HG02981 (cell line): ENCODE data around the gene ATL1.
"Not testable (repeated sequence)": the region's sequence is repeated elsewhere in the genome, so short reads cannot be mapped to it uniquely, and the experiment has no call there.

Experiments used
- ATAC-seq: cut with Tn5 transposase; IDR thresholded peaks from one replicate; pipeline ENCODE4 v1.9.1; 2021; ENCODE audit warnings: mild to moderate bottlenecking, moderate library complexity; ENCODE audit not compliant: unreplicated experiment

The ATL1 gene

DNA sequence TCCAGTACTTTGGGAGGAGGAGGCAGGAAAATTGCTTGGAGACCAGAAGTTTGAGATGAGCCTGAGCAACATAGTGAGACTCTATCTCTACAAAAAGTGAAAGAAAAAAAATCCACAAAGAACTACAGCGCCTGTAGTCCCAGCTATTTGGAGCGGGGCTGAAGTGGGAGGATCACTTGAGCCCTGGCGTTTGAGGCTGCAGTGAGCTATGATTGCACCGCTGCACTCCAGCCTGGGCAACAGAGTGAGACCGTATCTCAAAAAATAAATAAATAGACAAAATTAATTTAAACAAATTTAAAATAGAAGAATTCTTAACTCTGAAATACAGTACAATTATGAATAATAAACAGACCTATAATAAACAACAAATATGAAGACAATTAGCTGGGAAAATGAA is 40.9 kb downstream of the ATL1 start:
- no peak for ATAC-seq

DNA sequence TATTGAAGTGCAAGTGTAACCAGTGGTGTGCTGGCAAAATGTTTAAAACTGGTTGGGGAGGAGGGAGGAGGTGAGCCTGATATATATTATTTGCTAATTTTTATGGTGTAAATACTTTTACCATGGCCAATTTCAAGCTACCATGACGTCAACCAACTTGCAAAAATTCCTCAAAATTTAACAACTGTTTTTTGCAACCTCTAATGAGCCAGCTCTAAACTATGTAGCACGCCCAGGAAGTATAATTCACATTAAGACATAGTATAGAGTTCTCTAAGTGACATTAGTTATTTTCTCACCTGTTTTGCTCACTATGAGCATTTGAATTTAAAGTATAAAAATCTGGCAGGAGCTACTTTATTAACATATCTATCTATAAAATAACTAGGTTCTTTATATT is 41.4 kb downstream of the ATL1 start:
- ATAC-seq = no peak

DNA sequence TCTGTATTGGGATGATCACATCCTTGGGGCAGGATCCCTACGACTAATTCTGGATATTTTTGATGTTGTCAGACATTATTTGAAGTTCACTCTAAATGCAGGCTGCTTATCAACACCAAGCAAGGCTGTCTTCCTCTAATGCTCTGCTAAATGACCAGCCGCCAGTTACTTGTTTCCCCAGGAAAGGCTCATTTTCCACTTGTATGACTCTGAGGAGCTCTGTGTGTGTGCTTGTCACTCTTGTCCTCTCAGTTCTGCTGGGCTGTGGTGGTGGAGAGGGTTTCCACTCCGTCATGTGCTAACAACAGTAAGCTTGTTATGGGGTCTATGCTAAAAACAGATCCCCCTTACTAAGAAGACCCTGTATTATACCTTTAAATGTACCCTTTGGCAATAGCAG is 42.1 kb downstream of the ATL1 start:
- ATAC-seq = no peak

DNA sequence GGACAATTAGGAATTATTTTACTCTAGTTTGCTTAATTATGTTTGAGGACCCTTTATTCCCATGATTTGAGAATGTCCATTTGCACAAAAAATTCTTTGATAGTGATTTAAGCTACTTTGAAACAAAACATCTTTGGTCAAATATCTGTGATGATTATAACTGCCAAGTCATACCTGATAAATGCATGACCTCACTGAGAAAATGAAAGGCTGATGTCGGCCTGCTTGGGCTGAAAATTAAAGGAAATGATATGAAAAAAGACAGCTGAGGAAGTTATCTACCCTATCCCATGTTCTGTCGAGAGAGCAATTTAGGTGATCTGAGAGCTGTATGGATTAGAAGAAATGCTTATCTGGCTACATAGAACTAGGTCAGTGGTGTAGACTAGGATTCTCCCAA is 43.6 kb downstream of the ATL1 start:
- no peak for ATAC-seq

GRCh38 chr14:50605766-50606165 is 45.8 kb downstream of the ATL1 start:
- ATAC-seq = no peak

DNA sequence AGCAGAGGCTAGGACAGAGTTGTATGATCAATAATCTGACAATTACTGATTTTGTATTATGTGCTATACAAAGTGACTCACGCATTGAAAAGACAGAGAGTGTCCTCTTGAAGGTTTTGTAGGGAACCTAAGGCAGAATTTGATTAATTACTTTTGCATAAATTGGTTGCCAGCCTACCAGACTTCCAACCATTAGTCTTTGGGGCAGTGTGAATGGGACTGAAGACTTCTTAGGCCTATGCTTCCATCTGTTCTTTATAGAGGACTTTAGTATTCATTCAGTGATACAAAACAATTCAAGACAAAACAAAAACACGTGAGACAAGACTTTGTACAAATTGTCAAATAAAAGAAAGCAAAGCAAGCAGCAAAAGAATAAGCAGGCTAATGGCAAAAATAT is 46.5 kb downstream of the ATL1 start:
- no peak for ATAC-seq

GRCh38 chr14:50607181-50607580 is 47.2 kb downstream of the ATL1 start:
- no peak for ATAC-seq

DNA sequence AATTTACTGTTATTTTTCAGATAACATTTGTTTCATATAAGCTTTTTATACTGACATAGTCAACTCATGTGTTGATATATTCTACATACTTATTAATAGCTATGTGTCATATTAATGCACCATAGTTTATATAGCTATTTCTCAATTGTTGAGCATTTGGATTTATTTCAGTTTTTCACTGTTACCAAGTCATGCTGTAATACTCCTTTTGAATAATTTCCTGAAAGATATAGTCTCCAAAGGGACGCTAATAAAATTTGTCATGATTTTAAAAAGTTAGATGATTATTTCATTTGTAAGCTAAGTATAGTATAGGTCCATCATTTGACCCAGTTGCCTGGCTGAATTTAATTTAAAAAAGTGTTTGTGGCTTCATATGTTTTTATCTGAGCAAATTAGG is 47.8 kb downstream of the ATL1 start:
- no peak for ATAC-seq

GRCh38 chr14:50608302-50608851 is 48.4 kb downstream of the ATL1 start:
- no peak for ATAC-seq

- no peak for ATAC-seq
Measured at GRCh38 chr14:50610465-50610864, 50.5 kb downstream of the ATL1 start.

GRCh38 chr14:50612806-50613205 is 52.9 kb downstream of the ATL1 start:
- no peak for ATAC-seq

DNA sequence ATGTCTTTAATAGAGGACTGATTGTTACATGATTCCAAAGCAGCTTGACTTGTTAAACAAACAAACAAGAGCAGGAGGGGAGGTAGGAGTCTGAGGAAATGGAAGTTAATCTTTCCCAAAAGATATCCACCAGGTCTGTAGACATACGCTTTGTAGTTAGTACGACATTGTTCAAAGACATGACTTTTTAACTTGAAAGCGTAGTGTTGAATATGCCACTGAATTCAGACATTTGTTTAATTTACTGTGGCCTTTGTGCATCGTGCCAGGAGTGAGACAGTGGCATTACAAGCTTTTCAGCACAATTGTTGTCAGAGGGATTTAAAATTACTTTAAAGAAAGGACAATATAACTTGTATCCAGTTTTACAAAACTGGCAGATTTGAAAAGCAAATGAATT is 55.1 kb downstream of the ATL1 start:
- no peak for ATAC-seq

DNA sequence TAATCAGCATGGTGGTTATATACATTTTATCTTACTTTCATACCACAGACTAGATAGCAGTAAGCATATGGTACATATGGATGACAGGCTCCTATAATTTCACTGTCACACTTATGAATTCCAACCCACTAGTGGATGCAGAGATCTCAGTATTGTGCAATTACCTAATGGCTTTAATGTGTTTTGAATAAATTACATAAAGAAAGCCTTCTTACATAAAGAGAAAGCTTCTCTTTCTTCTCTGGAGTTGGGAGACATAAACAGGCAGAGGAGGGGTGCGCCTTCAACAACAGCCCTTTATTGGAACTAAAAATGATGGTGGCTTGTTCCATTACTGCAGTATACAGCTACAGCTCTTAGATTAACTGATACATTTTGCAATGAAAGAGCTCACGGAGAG is 55.6 kb downstream of the ATL1 start:
- ATAC-seq = no peak

DNA sequence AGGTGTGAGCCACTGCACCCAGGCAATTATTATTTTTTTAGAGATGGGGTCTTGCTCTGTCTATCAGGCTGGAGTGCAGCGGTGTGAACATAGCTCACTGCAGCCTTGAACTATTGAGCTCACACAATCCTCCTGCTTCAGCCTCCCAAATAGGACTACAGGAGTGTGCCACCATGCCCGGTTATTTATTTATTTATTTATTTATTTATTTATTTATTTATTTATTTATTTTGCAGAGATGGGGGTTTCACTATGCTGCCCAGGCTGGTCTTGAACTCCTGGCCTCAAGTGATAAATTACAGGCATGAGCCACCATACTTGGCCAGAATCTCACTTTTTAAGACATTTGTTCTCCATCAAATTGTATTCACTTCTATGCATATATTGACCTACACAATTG is 56.3 kb downstream of the ATL1 start:
- no peak for ATAC-seq

GRCh38 chr14:50619569-50620141 is 59.7 kb downstream of the ATL1 start:
- ATAC-seq = no peak

GRCh38 chr14:50620341-50620740 is 60.4 kb downstream of the ATL1 start:
- no peak for ATAC-seq

GRCh38 chr14:50622978-50623377 is 63.0 kb downstream of the ATL1 start:
- no peak for ATAC-seq

GRCh38 chr14:50624447-50624846 is 64.5 kb downstream of the ATL1 start:
- ATAC-seq = no peak

DNA sequence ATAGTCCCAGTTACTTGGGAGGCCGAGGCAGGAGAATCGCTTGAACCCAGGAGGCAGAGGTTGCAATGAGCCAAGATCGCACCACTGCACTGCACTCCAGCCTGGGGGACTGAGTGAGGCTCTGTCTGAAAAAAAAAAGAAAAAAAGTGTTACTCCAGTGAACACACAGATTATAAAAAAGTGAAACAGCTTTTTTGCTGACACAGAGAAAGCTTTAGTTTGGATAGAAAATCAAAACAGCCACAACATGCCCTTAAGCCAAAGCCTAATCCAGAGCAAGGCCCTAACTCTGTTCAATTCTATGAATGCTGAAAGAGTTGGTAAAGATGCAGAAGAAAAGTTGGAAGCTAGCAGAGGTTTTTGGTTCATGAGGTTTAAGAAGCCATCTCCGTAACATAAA is 65.0 kb downstream of the ATL1 start:
- ATAC-seq = not testable (repeated sequence)

GRCh38 chr14:50631408-50631821 is 71.5 kb downstream of the ATL1 start:
- no peak for ATAC-seq

- no peak for ATAC-seq
Measured at GRCh38 chr14:50633954-50634353, 74.0 kb downstream of the ATL1 start.

DNA sequence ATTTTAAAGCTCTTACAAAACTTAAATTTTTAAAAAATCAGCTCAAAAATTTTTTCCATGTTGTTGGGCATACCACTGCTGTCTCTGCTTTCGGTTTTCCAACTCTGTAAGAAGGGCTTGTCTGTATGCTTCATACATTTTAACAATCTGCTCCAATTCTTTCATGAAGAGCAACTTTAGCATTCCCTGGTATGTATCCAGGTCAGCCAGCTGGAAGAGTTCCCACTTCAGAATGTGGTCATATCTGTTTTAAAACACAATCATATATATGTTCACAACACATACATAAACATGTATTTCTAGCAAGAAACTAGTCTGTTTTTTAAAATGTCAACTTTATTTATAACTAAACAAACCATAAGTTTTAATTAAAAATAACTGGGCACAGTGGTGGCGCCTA is 75.2 kb downstream of the ATL1 start:
- no peak for ATAC-seq

DNA sequence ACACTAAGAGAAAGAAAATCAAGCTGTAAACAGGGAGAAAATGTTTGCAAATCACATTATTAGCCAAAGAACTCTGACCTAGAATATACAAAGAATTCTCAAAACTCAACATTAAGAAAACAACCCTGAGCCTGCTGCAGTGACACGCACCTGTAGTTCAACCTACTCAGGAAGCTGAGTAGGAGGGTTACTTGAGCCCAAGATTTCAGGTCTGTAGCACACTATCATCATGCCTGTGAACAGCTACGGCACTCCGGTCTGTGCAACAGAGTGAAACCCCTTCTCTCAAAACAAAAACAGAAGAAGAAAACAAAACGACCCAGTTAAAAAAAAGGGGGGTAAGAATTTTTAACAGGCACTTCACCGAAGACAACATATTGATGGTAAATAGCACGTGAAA is 87.3 kb downstream of the ATL1 start:
- ATAC-seq = peak; percentile 74
